IMR-90 (cell line): ENCODE data around the gene SRD5A3.

Source experiments
- CEBPB ChIP-seq: IDR thresholded peaks from 2 replicates; pipeline ENCODE4 v1.6.1; 2012; ENCODE audit warnings: low read depth, low read length, improper control_type of control experiment
- ELK1 ChIP-seq: fragments of 150-350 bp; IDR thresholded peaks from 2 replicates; pipeline ENCODE4 v1.6.1; 2016; ENCODE audit warnings: low read depth, mild to moderate bottlenecking, low read length, moderate library complexity, borderline replicate concordance
- MAFK ChIP-seq: IDR thresholded peaks from 2 replicates; pipeline ENCODE4 v1.6.1; 2012; ENCODE audit warnings: low read depth, low read length, improper control_type of control experiment
- MXI1 ChIP-seq: IDR thresholded peaks from 2 replicates; pipeline ENCODE4 v1.6.1; 2012; ENCODE audit warnings: low read depth, mild to moderate bottlenecking, low read length, moderate library complexity, borderline replicate concordance
- POLR2A ChIP-seq: IDR thresholded peaks from 2 replicates; pipeline ENCODE4 v1.6.1; 2012; ENCODE audit warnings: mild to moderate bottlenecking, low read depth, low read length
- RCOR1 ChIP-seq: IDR thresholded peaks from 2 replicates; pipeline ENCODE4 v1.6.1; 2012; ENCODE audit warnings: mild to moderate bottlenecking, low read length, improper control_type of control experiment; ENCODE audit not compliant: insufficient replicate concordance
- SMC3 ChIP-seq: fragments of 150-350 bp; IDR thresholded peaks from 2 replicates; pipeline ENCODE4 v1.6.1; 2016; ENCODE audit warnings: low read depth, mild to moderate bottlenecking, antibody characterized with exemption, low read length, moderate library complexity
- USF2 ChIP-seq: fragments of 150-350 bp; IDR thresholded peaks from 2 replicates; pipeline ENCODE4 v1.6.1; 2017; ENCODE audit warnings: mild to moderate bottlenecking, antibody characterized with exemption, low read length, low read depth
- TF ChIP-seq, protein P1 (sequence below): conservative IDR thresholded peaks from 2 replicates; pipeline ENCODE4 v1.5.1; 2012; ENCODE audit warnings: mild to moderate bottlenecking, low read depth, low read length, improper control_type of control experiment

- TF ChIP-seq, protein P1, sequence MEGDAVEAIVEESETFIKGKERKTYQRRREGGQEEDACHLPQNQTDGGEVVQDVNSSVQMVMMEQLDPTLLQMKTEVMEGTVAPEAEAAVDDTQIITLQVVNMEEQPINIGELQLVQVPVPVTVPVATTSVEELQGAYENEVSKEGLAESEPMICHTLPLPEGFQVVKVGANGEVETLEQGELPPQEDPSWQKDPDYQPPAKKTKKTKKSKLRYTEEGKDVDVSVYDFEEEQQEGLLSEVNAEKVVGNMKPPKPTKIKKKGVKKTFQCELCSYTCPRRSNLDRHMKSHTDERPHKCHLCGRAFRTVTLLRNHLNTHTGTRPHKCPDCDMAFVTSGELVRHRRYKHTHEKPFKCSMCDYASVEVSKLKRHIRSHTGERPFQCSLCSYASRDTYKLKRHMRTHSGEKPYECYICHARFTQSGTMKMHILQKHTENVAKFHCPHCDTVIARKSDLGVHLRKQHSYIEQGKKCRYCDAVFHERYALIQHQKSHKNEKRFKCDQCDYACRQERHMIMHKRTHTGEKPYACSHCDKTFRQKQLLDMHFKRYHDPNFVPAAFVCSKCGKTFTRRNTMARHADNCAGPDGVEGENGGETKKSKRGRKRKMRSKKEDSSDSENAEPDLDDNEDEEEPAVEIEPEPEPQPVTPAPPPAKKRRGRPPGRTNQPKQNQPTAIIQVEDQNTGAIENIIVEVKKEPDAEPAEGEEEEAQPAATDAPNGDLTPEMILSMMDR = no peak
- TF ChIP-seq POLR2A = peak; percentile 58; the same call in 1 of the 2 replicates
- TF ChIP-seq USF2 = no peak
- TF ChIP-seq CEBPB = peak; percentile 92
- TF ChIP-seq SMC3 = no peak
- no peak for TF ChIP-seq RCOR1
- no peak for TF ChIP-seq MAFK
- no peak for TF ChIP-seq MXI1
- TF ChIP-seq ELK1 = no peak
Observed at GRCh38 chr4:55397520-55398321, 51.7 kb downstream of the SRD5A3 start.
